Measurements from ENCODE around the gene FLYWCH2. TPM values are rescaled to one million over a fixed set of nuclear protein-coding genes. Genes with fewer than 3 reads are reported as not detected.
A peak's percentile ranks its signal among the peaks of the same experiment; 100 is the strongest.

Gene FLYWCH2
- total and polyA plus RNA-seq, 9 of the 15 experiments (the other 6 are each of a cell fraction or from before 2014, with no cell fraction given) = 0.70 to 55.5 (median 7.6) TPM

GRCh38 chr16:2874912-2875362 is 8.1 kb upstream of the FLYWCH2 start (continued):
- peak; percentile 41; the same call in 1 of the 2 replicates for TF ChIP-seq DEAF1 (CRISPR knock-in tag; IDR thresholded peaks at IDR 0.05)
- peak; percentile 21; the same call in 1 of the 2 replicates for TF ChIP-seq CC2D1A (IDR thresholded peaks at IDR 0.05)
- TF ChIP-seq YY1 (IDR thresholded peaks at IDR 0.05; ENCODE audit: borderline replicate concordance in 1 of 3, control insufficient read depth in 1 of 3, extremely low read depth in 1 of 3, insufficient read depth in 3 of 3, insufficient read length in 1 of 3, insufficient replicate concordance in 2 of 3, low read depth in 1 of 3, low read length in 2 of 3) = peak in 2 of 3 experiments; percentile 31 to 49
- TF ChIP-seq ELF1 (tag; IDR thresholded peaks at IDR 0.05) = peak; percentile 48
- TF ChIP-seq CTCFL (IDR thresholded peaks at IDR 0.05; ENCODE audit: borderline replicate concordance, insufficient read depth, low read depth, low read length, poor library complexity, severe bottlenecking) = peak; percentile 74
- TF ChIP-seq NR2C2 (CRISPR knock-in tag; IDR thresholded peaks at IDR 0.05) = no peak
- TF ChIP-seq NR2C2 (tag; IDR thresholded peaks at IDR 0.05) = peak; percentile 47; the same call in 1 of the 2 replicates
- TF ChIP-seq PHF21A (IDR thresholded peaks at IDR 0.05; ENCODE audit: borderline replicate concordance, low read depth) = no peak
- TF ChIP-seq SMAD4 (CRISPR knock-in tag; conservative IDR thresholded peaks at IDR 0.05) = peak; percentile 43; the same call in 1 of the 2 replicates
- TF ChIP-seq XRCC5 (IDR thresholded peaks at IDR 0.05; ENCODE audit: low read depth, low read length) = peak; percentile 87
- peak; percentile 89 for TF ChIP-seq REST (IDR thresholded peaks at IDR 0.05; ENCODE audit: borderline replicate concordance)
- TF ChIP-seq REST (CRISPR knock-in tag; IDR thresholded peaks at IDR 0.05; ENCODE audit: low read depth) = no peak
- TF ChIP-seq ZFX (CRISPR knock-in tag; IDR thresholded peaks at IDR 0.05) = peak; percentile 28
